Inferior parietal cortex (tissue), 1 donor: ENCODE results near the gene PPP1R9A.
"Not testable (repeated sequence)": the region's sequence is repeated elsewhere in the genome, so short reads cannot be mapped to it uniquely, and the experiment has no call there.

Experiments used
- DNase-seq: peaks from one replicate; pipeline ENCODE4 v3.0.0-alpha.2; 2016; ENCODE audit errors: extremely low spot score

The PPP1R9A gene

DNA sequence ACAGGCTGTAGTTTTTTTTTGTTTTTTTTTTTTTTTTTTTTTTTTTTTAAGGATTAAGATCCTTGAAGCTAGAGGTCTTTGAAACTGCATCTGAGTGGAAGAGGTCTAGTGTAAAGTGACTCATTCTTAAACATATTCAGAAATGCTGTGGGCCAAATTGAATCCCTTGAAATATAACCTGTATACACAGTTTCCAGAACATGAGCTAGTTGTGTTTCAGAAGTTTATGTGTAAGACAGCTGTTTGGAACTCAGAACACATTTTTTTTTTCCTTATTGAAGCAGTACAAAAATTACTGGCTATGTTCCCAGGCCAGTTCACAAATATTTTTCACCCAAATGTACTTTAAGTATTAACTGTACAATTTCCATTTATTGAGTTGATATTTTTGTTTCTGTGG is 67.9 kb downstream of the PPP1R9A start:
- DNase-seq: no peak

DNA sequence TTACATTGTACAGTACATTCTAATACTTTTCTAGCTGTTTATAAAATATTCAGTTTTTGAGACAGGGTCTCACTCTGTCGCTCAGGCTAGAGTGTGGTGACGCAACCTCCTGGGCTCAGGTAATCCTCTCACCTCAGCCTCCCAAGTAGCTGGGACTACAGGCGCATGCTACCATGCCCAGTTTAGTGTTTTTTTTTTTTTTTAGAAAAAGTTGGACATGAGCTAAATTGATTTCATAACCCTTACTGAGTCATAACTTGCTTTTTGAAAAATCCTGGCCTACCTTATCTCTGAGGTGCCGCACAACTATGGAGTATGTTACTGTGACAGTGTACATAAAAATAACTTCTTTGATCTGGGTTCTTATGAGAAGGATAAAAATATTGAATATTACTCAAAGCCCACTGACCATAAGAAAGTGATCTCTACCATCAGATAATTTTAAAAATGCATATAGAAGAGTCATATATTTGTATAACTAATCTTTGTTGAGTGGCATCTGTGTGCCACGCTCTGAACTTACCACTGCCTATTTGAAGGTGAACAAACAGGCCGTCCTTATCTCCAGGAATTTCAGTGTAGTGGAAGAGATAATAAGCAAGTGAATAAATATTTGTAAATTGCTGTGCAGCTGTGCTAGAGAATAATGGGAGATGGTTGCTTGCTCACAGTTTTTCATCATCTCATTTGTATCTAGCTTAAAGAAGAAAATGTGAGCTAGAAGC is 73.2 kb downstream of the PPP1R9A start:
- DNase-seq: no peak

DNA sequence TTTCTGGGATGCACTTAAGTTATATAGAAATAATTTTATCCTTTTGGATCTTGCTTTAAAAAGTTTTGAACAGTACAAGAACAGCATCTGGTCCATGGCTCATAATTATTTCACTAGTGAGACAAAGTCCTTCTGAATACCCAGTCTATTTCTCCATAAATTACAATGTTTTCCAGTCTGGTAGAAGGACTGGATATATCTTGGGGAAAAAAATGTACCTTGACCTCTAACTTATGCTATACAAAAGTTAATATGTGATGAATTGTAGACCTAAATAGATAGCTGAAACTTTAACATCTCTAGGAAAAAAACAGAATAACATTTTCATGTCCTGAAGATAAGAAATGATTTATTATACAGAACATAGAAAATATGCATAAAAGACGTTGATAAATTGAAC is 88.5 kb downstream of the PPP1R9A start:
- no peak for DNase-seq

DNA sequence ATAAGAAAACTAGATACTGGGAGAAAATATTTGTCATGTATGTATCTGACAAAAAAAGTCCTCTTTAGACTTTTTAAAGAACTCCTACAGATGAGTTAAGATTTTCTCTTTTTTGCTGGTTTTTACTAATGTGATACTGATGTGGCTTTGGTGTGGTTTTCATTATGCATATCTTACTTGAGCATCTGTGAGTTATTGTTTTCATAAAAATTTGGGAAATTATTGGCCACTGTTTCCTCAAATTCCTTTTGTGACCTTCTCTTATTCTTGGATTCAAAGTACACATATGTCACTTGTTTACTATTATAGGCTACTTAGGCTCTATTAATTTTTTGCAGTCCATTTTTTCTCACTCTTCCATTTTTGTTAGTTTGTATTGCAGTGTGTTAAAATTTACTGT is 89.0 kb downstream of the PPP1R9A start:
- no peak for DNase-seq

DNA sequence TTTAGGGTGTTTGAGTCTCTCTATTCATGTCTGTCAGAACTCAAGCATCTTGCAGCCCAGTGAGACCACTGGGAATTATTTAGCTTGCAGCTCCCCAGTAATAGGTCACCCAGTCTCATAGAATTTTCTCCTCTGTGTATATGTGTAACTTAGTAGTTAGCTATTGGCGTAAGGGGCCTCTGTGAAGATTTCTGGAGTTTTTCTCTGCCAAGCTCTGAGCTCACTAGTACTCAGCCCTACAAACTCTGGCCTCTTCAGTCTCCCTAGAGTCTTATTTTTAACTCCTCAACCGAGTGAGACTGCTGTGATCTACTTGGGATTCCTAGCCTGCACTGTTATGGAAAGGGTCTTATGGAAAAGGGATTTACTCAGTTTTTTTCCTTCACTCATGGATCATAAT is 90.2 kb downstream of the PPP1R9A start:
- no peak for DNase-seq

DNA sequence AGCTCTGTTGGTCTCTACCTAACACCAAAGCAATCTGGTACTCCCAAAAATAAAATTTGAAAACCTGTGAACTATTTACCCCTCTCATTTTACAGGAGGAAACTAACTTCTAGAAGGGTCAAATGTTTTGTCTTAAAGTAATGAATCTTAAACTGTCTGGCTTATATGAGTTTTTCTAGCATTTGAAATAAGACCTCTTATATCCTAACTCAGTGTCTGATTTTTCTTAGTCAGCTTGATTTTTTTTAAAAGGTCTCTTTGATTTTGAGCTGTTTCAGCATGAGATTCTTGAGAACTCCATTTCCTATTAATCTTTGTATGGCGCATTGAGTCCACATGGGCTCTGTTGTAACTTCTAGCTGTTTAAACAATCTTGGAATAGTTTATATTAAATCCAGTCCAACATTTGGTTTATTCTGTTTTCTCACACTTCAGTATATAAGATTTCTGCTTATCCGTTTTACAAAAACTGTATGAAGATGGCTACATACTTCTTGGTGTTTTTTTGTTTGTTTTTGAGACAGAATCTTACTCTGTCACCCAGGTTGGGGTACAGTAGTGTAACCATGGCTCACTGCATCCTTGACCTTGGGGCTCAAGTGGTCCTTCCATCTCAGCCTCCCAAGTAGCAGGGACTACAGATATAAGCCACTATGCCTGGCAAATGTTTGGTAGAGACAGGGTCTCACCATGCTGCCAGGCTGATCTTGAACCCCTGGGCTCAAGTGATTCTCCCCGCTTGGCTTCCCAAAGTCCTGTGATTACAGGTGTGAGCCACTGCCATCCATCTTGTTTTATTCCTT is 91.1 kb downstream of the PPP1R9A start:
- no peak for DNase-seq

DNA sequence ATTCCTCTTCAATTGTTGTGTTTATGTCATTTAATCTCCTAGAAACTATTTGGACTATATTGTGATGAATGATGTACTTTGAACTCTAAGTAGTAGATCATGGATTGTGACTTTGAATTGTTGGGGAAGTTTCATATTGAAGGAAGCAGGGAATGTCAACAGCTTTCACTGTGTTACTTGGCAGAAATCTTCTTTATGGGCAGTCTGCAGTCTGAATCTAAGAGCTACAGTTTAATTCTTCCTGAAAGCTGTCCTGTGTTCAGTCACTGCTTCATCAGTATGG is 91.6 kb downstream of the PPP1R9A start:
- DNase-seq: no peak

DNA sequence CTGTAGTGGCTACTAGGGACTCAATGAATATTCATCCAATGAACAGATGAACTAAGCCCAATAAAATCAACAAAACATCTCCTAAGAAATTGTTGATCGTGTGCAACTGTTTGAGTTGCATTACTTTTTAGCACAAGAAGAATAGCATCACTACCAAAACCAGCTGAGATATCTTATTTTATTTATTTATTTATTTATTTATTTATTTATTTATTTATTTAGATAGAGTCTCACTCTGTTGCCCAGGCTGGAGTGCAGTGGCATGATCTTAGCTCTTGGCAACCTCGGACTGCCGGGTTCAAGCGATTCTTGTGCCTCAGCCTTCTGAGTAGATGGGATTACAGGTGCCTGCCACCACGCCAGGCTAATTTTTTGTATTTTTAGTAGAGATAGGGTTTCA is 92.2 kb downstream of the PPP1R9A start:
- not testable (repeated sequence) for DNase-seq

DNA sequence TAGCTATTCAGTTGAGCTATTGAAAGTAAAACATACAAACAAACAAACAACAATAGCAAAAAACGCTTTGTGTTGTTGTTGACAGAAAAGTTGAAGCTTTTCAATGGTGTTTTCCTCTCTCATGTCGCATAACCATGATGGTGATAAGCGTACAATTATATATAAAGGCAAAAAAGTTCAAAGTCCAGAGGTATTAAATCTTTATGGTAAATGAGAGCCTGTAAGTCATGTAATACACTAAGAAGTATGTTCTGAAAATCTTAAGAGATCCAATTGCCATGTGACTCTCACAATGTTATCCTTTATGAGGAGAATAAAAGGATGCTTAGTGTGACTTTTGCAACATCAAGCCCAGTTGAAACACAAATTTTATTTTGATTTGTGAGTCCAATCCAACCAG is 93.9 kb downstream of the PPP1R9A start:
- no peak for DNase-seq

GRCh38 chr7:95001815-95002561 is 94.6 kb downstream of the PPP1R9A start:
- no peak for DNase-seq

- DNase-seq: no peak
Observed at GRCh38 chr7:95002775-95003174, 95.4 kb downstream of the PPP1R9A start.

DNA sequence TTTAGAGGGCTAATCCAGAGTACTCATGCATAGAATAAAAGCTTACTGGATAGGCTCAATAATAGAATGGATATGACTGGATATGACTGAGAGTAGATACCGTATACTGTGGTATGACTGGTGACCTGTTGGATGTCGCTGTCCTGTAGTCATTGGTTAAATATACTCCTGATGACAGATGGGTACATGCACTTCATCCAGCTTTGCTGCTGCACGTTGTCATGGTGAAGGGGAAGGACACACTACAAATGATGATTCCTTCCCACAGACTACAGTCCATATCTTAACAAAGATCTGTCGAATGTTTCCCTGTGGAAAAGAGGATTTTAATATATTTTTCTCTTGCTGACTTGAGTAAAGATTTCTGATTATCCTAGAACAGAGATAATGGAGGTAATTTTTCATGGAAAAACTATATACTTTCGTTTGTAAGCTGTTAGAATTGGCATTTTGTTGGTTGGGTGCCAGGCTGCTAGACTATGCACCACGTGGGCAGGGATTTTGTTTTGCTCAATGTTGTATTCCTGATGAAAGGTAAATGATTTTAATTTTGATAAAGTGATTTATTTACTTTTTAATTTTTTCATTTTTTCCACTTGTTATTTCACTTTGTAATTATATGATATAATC is 97.3 kb downstream of the PPP1R9A start:
- DNase-seq: no peak

GRCh38 chr7:95006010-95006409 is 98.6 kb downstream of the PPP1R9A start:
- DNase-seq: no peak

- DNase-seq: not testable (repeated sequence)
Observed at GRCh38 chr7:95008773-95009172, 101.4 kb downstream of the PPP1R9A start.

- no peak for DNase-seq
Observed at GRCh38 chr7:95011146-95011928, 103.9 kb downstream of the PPP1R9A start.

GRCh38 chr7:95011995-95012394 is 104.6 kb downstream of the PPP1R9A start:
- no peak for DNase-seq

- no peak for DNase-seq
Observed at GRCh38 chr7:95018021-95018420, 110.6 kb downstream of the PPP1R9A start.

DNA sequence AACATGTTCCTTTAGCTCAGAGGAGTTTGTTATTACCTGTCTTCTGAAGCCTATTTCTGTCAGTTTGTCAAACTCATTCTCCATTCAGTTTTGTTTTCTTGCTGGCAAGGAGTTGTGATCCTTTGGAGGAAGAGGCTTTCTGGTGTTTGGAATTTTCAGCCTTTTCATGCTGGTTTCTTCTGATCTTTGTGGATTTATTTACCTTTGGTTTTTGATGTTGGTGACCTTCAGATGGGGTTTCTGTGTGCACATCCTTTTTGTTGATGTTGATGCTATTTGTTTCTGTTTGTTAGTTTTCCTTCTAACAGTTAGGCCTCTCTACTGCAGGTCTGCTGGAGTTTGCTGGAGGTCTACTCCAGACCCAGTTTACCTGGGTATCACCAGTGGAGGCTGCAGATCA is 118.6 kb downstream of the PPP1R9A start:
- no peak for DNase-seq

GRCh38 chr7:95026421-95027072 is 119.2 kb downstream of the PPP1R9A start:
- no peak for DNase-seq

DNA sequence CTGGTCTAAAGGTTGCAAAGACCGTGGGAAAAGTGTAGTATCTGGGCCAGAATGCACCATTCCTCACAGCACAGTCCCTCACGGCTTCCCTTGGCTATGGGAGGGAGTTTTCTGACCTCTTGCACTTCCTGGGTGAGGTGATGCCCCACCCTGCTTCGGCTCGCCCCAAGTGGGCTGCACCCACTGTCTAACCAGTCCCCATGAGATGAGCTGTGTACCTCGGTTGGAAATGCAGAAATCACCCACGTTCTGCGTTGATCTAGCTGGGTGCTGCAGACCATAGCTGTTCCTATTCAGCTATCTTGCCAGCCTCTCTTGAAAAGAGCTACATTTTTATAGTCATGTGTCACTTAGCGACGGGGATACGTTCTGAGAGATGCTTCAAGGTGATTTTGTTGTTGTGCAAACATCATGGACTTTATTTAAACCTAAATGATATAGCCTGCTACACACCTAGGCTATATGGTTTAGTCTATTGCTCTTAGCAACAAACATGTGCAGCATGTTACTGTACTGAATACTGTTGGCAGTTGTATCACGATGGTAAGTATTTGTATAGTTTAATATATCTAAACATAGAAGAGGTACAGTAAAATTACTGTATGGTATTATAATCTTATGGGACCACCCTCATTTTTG is 120.0 kb downstream of the PPP1R9A start:
- no peak for DNase-seq

DNA sequence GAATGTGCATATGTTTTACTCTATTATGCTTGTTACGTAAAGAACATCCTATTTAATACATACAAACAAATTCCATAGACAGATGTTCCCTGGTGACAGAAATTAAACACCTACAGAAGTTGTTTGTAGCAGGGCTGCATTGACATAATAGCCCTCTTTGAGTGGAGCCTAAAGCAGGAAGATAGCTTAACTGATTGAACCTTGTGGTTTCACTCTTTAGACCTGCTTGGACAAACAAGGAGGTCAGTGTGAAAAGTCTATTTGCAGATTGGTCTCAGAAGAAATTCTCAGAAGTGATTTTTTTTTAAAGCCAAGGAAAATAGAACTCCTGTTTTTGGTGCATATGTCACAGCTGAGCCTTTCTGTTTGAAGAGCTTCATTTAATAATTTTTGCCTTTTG is 121.3 kb downstream of the PPP1R9A start:
- DNase-seq: no peak
